ENCODE measurements around the gene GPR61.

DNA sequence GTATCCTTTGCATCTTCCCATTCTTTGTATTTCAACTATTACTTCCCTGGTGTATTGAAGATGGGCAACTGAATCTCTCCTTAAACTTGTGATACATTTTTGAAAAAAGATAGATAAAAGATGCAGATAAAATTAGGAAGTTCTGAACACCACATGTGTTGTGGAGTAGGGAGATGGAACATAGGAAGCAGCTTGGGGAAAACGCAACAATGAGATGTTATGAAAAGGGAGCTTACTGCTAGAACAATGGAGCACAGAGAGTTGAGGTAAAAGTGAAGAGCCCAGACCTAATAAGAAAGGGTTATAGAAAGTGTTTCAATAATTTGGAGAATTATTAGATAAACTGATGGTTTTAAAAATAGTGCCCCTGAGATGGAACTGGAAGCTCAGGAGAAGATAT is 29.7 kb downstream of the GPR61 start:
- TF ChIP-seq, protein P1, sequence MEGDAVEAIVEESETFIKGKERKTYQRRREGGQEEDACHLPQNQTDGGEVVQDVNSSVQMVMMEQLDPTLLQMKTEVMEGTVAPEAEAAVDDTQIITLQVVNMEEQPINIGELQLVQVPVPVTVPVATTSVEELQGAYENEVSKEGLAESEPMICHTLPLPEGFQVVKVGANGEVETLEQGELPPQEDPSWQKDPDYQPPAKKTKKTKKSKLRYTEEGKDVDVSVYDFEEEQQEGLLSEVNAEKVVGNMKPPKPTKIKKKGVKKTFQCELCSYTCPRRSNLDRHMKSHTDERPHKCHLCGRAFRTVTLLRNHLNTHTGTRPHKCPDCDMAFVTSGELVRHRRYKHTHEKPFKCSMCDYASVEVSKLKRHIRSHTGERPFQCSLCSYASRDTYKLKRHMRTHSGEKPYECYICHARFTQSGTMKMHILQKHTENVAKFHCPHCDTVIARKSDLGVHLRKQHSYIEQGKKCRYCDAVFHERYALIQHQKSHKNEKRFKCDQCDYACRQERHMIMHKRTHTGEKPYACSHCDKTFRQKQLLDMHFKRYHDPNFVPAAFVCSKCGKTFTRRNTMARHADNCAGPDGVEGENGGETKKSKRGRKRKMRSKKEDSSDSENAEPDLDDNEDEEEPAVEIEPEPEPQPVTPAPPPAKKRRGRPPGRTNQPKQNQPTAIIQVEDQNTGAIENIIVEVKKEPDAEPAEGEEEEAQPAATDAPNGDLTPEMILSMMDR (IDR thresholded peaks at IDR 0.05) = no peak
- TF ChIP-seq POLR2A (IDR thresholded peaks at IDR 0.05) = no peak
